MG63 (cell line): Measurements from ENCODE around the gene CEACAM8. TPM values are rescaled to one million over a fixed set of nuclear protein-coding genes. Genes with fewer than 3 reads are reported as not detected.
"Not testable (repeated sequence)": the region's sequence is repeated elsewhere in the genome, so short reads cannot be mapped to it uniquely, and the experiment has no call there.

Experiments
- DNase-seq: peaks from one replicate; pipeline ENCODE4 v3.0.0-alpha.2; 2020
- H3K27me3 ChIP-seq: fragments of 250-450 bp; sonication (Bioruptor Pico); 2 replicates; pipeline ENCODE4 v1.5.1; 2020; ENCODE audit warnings: mild to moderate bottlenecking, moderate library complexity
- H3K36me3 ChIP-seq: fragments of 250-450 bp; sonication (Bioruptor Pico); 2 replicates; pipeline ENCODE4 v1.5.1; 2020; ENCODE audit warnings: mild to moderate bottlenecking, moderate library complexity
- H3K4me3 ChIP-seq: fragments of 250-450 bp; sonication (Bioruptor Pico); 2 replicates; pipeline ENCODE4 v1.5.1; 2020; ENCODE audit warnings: mild to moderate bottlenecking, moderate library complexity
- H3K9me3 ChIP-seq: fragments of 250-450 bp; sonication (Bioruptor Pico); 2 replicates; pipeline ENCODE4 v1.5.1; 2020; ENCODE audit warnings: mild to moderate bottlenecking, moderate library complexity
- total RNA-seq: library from RNA; depleted of rRNA; stranded (reverse); fragments of >200 nt; shearing (Covaris generic); gene quantifications from 2 replicates; pipeline ENCODE4 v1.2.3, GENCODE V29; 2014; ENCODE audit warnings: low replicate concordance

The CEACAM8 gene
- total RNA-seq, 1 experiment from 2014 or later: not detected

DNA sequence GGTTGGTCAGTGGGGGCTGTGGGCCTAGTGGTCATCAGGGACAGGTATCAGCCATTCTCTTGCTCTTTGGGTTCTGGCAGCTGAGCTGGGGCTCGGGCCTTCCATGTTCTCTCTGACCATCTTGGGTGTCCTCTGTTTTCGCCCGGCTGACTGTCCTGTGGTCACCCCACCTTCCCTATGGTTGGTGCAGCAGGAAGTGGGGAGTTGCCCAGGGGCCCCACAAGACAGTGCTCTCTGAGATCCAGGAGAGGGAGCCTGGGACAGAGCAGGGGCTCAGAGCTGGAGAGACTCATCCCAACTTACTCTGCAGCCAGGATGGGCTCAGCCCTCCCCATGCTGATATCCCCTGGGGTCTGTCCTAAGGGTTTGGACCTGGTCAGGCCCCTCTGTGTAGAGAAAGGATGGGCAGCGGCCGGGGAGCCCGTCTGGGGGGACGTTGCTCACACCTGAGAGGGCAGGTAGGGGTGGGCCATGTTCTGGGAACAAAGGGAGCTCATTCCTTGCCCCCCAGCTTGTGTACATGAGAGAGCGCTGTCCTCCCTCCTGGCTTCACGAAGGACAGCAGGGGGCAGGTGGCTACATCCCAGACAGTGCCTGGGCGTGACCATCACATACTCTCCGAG, 937 bp upstream of the CEACAM8 start:
- Histone ChIP-seq H3K36me3 (no peaks in the 10 kb centered on the region), H3K4me3 (no peak overlapping the region), H3K9me3 (0 out of 2 replicates have a peak, but pooled peaks cover 2% of the 10 kb centered on the region), H3K27me3 (peaks cover 15% of the 10 kb centered on the region)
- DNase-seq: no peak

DNA sequence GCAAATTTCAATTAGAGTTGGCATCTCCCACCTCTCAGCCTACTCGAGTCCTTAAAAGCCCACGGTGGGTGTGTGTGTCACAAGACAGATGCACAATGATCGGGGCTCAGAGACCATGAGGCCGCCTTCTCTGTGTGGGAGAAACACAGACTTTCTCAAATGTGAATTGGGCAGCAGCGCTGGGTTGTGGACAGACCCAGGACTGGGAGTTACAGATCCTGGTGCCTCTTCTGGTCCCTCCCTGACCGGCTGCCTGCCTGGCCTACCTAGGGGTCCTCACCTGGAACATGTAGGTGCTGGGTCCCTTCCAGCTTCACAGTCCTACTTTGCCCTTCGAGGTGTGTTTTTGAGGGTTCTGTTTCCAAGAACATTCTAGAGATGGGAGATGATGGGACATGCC, 4.9 kb downstream of the CEACAM8 start:
- DNase-seq: no peak
- no peaks in the 10 kb centered on the region for H3K9me3 ChIP-seq

GRCh38 chr19:42584466-42584865, 10.3 kb downstream of the CEACAM8 start:
- no peak for DNase-seq
- no peaks in the 10 kb centered on the region for H3K36me3 ChIP-seq
- no peak overlapping the region for H3K4me3 ChIP-seq
- no peaks in the 10 kb centered on the region for H3K9me3 ChIP-seq
- H3K27me3 ChIP-seq: peaks cover 46% of the 10 kb centered on the region

More for the DNA sequence above, 4.9 kb downstream of the CEACAM8 start:
- H3K4me3 ChIP-seq: no peak overlapping the region
- peaks cover 23% of the 10 kb centered on the region for H3K27me3 ChIP-seq
- no peaks in the 10 kb centered on the region for H3K36me3 ChIP-seq

DNA sequence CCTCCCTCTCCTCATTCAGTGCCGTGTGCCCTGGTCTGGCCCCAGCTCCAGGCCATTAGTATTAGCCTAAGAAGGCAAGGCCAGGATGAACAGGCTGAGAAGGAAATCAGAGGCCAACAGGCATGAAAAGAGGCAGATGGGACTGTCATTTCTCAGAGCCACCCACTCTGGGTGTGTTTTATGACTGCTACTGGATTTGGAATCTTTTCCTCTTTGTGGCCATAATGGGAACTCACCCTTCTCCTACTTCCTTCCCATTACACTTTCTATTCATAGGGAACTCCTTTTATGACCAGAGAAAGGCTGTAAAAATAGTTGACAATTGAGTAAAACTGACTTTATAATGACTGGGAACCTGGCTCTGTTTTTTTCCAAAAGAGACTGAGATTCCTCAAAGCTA, 17.7 kb downstream of the CEACAM8 start:
- H3K36me3 ChIP-seq: no peaks in the 10 kb centered on the region
- H3K27me3 ChIP-seq: peaks cover 44% of the 10 kb centered on the region

GRCh38 chr19:42576241-42576640, 18.5 kb downstream of the CEACAM8 start:
- peaks cover 40% of the 10 kb centered on the region for H3K27me3 ChIP-seq
- no peaks in the 10 kb centered on the region for H3K36me3 ChIP-seq
- no peak for DNase-seq
- H3K9me3 ChIP-seq: no peaks in the 10 kb centered on the region; the same call in 1 of the 2 replicates
- H3K4me3 ChIP-seq: no peak overlapping the region

More for the DNA sequence above, 17.7 kb downstream of the CEACAM8 start:
- no peak for DNase-seq
- Histone ChIP-seq H3K4me3 (no peak overlapping the region), H3K9me3 (no peaks in the 10 kb centered on the region; the same call in 1 of the 2 replicates)

GRCh38 chr19:42573642-42574041, 21.1 kb downstream of the CEACAM8 start:
- Histone ChIP-seq H3K9me3 (no peaks in the 10 kb centered on the region; the same call in 1 of the 2 replicates), H3K36me3 (no peaks in the 10 kb centered on the region), H3K4me3 (no peak overlapping the region), H3K27me3 (peaks cover 21% of the 10 kb centered on the region)
- no peak for DNase-seq

GRCh38 chr19:42571116-42571515, 23.6 kb downstream of the CEACAM8 start:
- Histone ChIP-seq H3K4me3 (no peak overlapping the region), H3K9me3 (no peaks in the 10 kb centered on the region; the same call in 1 of the 2 replicates), H3K36me3 (no peaks in the 10 kb centered on the region), H3K27me3 (peaks cover 10% of the 10 kb centered on the region; the same call in 1 of the 2 replicates)
- DNase-seq: no peak

DNA sequence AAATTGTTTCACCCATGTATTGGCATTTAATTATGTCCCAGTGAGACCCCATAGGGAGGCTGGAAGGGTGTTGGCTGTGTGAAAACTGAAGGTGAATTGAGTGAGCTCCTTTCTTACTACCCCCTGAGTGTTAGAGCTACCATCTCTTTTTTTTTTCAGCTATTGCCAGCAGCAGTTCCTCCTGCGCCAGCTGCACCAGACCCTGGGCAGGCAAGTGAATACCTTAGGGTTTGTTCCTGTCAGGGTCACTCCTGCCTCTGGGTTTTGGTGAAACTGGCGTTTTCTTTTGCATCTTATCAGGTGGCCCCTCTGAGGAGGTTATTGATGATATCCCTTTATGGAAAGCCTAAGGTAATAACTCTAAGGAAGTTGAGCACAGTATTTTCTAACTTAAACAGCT, 25.5 kb downstream of the CEACAM8 start:
- Histone ChIP-seq H3K9me3 (no peaks in the 10 kb centered on the region; the same call in 1 of the 2 replicates), H3K36me3 (no peaks in the 10 kb centered on the region), H3K27me3 (no peaks in the 10 kb centered on the region), H3K4me3 (no peak overlapping the region)
- no peak for DNase-seq

GRCh38 chr19:42568006-42568405, 26.7 kb downstream of the CEACAM8 start:
- no peak overlapping the region for H3K4me3 ChIP-seq
- H3K27me3 ChIP-seq: no peaks in the 10 kb centered on the region
- DNase-seq: no peak
- no peaks in the 10 kb centered on the region for H3K9me3 ChIP-seq
- no peaks in the 10 kb centered on the region for H3K36me3 ChIP-seq

- Histone ChIP-seq H3K36me3 (no peaks in the 10 kb centered on the region), H3K9me3 (no peaks in the 10 kb centered on the region), H3K27me3 (no peaks in the 10 kb centered on the region), H3K4me3 (no peak overlapping the region)
- DNase-seq: no peak
These were observed 27.2 kb downstream of the CEACAM8 start for GRCh38 chr19:42567567-42567966.

DNA sequence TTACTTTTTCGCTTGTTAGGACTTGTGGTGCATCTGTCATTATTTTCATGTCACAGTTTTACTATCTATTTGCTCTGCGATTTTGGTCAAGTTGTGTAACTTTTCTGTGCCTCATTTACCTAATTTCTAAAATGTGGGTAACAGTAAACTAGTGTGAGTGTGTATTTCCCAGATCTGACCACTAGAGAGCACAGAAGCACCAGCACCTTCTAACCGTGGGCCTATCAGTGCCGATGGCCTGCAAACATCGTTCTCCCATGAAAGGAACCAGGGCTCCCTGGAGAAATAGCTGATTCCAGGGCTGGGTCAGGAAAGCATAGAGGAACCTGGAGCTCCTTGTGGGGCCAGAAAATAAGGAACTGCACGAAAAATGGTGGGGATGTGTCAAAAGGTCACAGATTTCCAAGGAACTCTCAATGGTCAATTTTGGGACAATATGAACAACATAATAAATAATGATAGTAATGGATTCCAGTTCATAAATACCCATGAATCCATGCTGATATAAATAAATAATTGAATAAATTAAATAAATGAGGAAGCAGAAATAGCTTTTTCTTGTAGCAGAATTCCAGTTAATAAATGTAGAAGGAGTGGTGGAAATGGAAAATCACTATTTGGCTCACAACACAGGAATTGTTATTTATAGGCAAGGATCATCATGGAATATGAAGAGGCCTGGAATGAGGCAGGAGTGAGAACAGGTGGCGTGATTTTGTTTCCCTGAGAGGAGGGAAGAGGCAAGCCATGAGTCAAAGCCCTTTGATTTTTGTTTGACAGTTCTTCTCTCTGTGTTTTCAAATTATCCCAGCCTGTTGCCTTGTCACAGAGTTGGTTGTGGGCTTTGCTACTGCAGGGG, 31.1 kb downstream of the CEACAM8 start:
- Histone ChIP-seq H3K36me3 (no peaks in the 10 kb centered on the region), H3K27me3 (no peaks in the 10 kb centered on the region), H3K9me3 (no peaks in the 10 kb centered on the region), H3K4me3 (no peak overlapping the region)
- DNase-seq: peak; percentile 42

DNA sequence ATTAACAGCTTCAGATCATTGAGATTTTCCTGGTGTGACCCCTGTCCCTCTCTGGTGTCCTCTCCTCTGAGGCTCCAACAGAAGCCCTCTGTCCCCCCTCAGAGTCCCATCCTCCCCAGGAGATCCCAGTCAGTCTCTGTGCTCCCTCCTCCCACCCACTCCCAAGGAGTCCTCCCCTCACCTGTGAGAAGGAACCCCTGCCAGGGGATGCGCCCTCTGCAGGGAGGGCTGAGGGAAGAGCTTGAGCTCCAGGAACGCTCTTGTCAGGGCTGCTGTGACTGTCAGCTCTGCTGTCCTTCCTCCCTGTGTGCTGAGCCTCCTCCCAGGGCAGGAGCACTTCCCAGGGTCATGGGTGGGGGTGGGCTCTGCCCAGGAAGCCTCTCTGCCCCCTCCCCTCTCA, 33.2 kb downstream of the CEACAM8 start:
- Histone ChIP-seq H3K4me3 (no peak overlapping the region), H3K9me3 (peaks cover 4% of the 10 kb centered on the region; the same call in 1 of the 2 replicates), H3K36me3 (no peaks in the 10 kb centered on the region), H3K27me3 (no peaks in the 10 kb centered on the region)
- DNase-seq: no peak

DNA sequence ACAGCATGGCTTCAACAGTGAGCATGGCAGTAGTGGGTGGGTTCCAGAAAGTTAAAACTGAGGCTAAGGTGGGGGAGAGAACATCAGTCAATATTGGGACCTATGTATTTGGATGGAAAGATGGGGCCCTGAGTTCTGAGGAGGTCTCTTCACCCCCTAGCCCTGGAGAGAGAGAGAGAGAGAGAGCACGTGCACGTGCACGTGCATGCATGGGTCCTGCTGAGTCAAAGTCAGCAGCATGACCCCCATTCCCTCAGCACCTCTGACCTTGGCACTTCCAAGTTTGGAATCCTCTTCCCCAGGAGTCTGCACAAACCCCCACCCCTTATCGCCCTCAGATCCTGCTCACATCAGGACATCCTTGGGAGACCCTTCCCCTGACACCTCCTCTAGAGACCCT, 34.0 kb downstream of the CEACAM8 start:
- Histone ChIP-seq H3K27me3 (no peaks in the 10 kb centered on the region), H3K4me3 (no peak overlapping the region), H3K9me3 (peaks cover 4% of the 10 kb centered on the region; the same call in 1 of the 2 replicates), H3K36me3 (no peaks in the 10 kb centered on the region)
- DNase-seq: no peak

DNA sequence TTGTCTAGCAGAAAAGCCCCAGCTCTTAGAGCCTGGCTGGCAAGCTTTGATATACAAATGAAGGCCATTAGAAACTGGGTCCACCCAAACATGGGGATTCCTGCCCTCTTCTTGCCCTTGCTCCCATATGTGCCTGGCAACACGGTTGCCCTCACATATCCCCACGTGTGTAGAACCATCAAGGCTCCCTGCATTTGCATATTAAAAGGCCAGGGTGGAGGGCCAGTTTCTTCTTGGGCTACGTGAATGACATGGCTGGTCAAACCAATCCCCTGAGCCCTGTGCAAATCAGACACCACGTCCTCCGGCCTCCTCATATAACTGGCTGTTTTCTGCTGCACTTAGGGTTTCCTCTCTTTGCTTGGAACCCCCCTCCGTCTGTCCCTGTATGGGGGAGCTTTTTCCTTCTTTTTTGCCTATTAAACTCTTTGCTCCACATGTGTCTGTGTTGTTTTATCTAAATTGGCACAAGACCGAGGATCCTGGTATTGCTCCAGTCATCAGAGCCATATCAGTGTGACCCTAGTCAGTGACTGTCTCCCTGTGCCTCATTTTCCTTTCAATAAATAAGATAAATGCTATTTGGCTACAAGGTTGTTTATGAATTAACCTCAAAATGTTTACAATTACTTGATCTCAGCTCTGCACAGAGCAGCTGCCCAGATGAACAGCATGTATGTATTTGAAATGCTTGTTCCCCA, 36.1 kb downstream of the CEACAM8 start:
- H3K36me3 ChIP-seq: no peaks in the 10 kb centered on the region
- no peaks in the 10 kb centered on the region for H3K27me3 ChIP-seq
- no peak overlapping the region for H3K4me3 ChIP-seq
- no peak for DNase-seq
- peaks cover 4% of the 10 kb centered on the region; the same call in 1 of the 2 replicates for H3K9me3 ChIP-seq

GRCh38 chr19:42557386-42557871, 37.3 kb downstream of the CEACAM8 start:
- not testable (repeated sequence) for H3K4me3 ChIP-seq, H3K27me3 ChIP-seq, H3K9me3 ChIP-seq, H3K36me3 ChIP-seq, DNase-seq

GRCh38 chr19:42555801-42556200, 38.9 kb downstream of the CEACAM8 start:
- no peaks in the 10 kb centered on the region for H3K27me3 ChIP-seq

GRCh38 chr19:42555317-42555716, 39.4 kb downstream of the CEACAM8 start:
- H3K36me3 ChIP-seq: no peaks in the 10 kb centered on the region
- no peak overlapping the region for H3K4me3 ChIP-seq
- DNase-seq: no peak
- peaks cover 4% of the 10 kb centered on the region; the same call in 1 of the 2 replicates for H3K9me3 ChIP-seq
- H3K27me3 ChIP-seq: no peaks in the 10 kb centered on the region

More at GRCh38 chr19:42555801-42556200, 38.9 kb downstream of the CEACAM8 start:
- Histone ChIP-seq H3K9me3 (peaks cover 4% of the 10 kb centered on the region; the same call in 1 of the 2 replicates), H3K36me3 (no peaks in the 10 kb centered on the region), H3K4me3 (no peak overlapping the region)
- no peak for DNase-seq
